DND-41 (cell line): Measurements from ENCODE around the gene RAB6A.

ENCODE experiments used
- EZH2 ChIP-seq: IDR thresholded peaks from 3 replicates; pipeline ENCODE4 v1.6.1; 2012; ENCODE audit warnings: borderline replicate concordance, low read depth, mild to moderate bottlenecking, moderate library complexity, low read length, inconsistent platforms; ENCODE audit not compliant: severe bottlenecking
- TF ChIP-seq, protein P1 (sequence below): IDR thresholded peaks from 2 replicates; pipeline ENCODE4 v1.5.1; 2012; ENCODE audit warnings: borderline replicate concordance, low read length, moderate library complexity, mild to moderate bottlenecking; ENCODE audit not compliant: poor library complexity, severe bottlenecking; ENCODE audit errors: extremely low read depth

DNA sequence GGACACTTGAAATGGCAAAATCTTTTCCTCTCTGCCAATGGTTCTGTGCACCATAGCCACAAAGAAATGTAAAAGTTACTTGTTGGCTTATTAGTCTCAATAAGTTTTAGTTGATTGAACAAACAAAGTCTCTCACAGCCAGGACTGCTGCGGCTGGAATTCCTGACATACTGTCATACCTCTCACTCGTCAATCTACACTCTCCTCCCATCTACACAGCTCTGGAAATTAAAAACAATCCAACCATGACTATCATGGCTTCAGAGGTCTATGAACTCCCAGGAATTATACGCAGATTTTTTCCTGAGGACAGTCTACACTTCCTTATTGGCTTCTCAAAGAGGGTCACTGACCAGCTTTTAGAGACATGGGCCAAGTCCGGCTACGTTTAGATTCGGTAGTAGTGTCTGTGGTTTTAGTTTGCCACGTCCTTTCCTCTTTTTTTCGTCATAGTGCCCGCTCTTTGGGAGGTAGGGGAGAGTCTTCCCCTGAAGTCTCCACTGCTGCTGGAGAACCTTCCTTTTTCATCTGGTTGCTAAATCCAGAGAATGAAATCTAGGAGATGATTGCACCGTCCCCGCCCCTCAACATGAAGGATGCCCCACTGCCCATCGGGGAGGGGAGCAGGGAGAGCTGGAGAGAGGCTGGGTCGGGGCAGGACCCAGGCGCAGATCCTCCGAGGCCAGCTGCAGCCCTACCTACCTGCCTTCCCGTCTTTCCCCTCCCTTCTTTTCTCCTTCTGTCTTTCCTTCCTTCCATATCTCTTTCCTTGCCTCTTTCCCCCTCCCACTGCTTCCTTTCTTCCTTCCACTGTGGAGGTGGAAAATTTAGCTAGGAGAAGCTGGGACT lies 115.5 kb downstream of the RAB6A start:
- TF ChIP-seq, protein P1, sequence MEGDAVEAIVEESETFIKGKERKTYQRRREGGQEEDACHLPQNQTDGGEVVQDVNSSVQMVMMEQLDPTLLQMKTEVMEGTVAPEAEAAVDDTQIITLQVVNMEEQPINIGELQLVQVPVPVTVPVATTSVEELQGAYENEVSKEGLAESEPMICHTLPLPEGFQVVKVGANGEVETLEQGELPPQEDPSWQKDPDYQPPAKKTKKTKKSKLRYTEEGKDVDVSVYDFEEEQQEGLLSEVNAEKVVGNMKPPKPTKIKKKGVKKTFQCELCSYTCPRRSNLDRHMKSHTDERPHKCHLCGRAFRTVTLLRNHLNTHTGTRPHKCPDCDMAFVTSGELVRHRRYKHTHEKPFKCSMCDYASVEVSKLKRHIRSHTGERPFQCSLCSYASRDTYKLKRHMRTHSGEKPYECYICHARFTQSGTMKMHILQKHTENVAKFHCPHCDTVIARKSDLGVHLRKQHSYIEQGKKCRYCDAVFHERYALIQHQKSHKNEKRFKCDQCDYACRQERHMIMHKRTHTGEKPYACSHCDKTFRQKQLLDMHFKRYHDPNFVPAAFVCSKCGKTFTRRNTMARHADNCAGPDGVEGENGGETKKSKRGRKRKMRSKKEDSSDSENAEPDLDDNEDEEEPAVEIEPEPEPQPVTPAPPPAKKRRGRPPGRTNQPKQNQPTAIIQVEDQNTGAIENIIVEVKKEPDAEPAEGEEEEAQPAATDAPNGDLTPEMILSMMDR, result no peak
- TF ChIP-seq EZH2, result no peak
